ENCODE results near the gene MICAL3. TPM values are rescaled to one million over a fixed set of nuclear protein-coding genes. Genes with fewer than 3 reads are reported as not detected.

Gene MICAL3
- total and polyA plus RNA-seq, 2 experiments from 2014 or later, result 6.1 to 25.1 TPM

GRCh38 chr22:17913801-17914347, 110.5 kb downstream of the MICAL3 start:
- no peaks in the 10 kb centered on the region for H3K9me2 ChIP-seq (ENCODE audit: insufficient read depth)
- H4K20me1 ChIP-seq (ENCODE audit: insufficient read depth), result peaks cover 2% of the 10 kb centered on the region; the same call in 1 of the 2 replicates
- DNase-seq, result peak; percentile 31
- no peak overlapping the region for H3K9ac ChIP-seq
- H3K36me3 ChIP-seq (ENCODE audit: low read depth), result no peaks in the 10 kb centered on the region
- H3K9me3 ChIP-seq (ENCODE audit: low read depth), result no peaks in the 10 kb centered on the region
- H3K27ac ChIP-seq, result no peak overlapping the region
- peaks cover 91% of the 10 kb centered on the region for H3K79me2 ChIP-seq (ENCODE audit: insufficient read depth)
- WGBS, 2 experiments (ENCODE audit: low coverage in 1 of 2, low lambda C conversion rate in 2 of 2, missing lambda C conversion rate in 2 of 2), result 78% methylated on average over 8 of the region's 8 CpGs
- peaks cover 41% of the 10 kb centered on the region for H3K4me1 ChIP-seq (ENCODE audit: insufficient read depth)
- no peak overlapping the region for H3K4me2 ChIP-seq (ENCODE audit: unreplicated experiment)
- H3K4me3 ChIP-seq, result no peak overlapping the region
- H3F3A ChIP-seq (ENCODE audit: insufficient read depth), result peaks cover 28% of the 10 kb centered on the region
- H2AFZ ChIP-seq, result no peak overlapping the region
- no peaks in the 10 kb centered on the region for H3K27me3 ChIP-seq (replicated peaks; ENCODE audit: insufficient read depth)
- in situ Hi-C loops (cut with MboI), result no loop called here
- TF ChIP-seq EZH2phosphoT487 (IDR thresholded peaks at IDR 0.05; ENCODE audit: insufficient read depth, low read depth), result no peak
- no peak for TF ChIP-seq EZH2 (IDR thresholded peaks at IDR 0.05; ENCODE audit: insufficient read depth, poor library complexity, severe bottlenecking)

DNA sequence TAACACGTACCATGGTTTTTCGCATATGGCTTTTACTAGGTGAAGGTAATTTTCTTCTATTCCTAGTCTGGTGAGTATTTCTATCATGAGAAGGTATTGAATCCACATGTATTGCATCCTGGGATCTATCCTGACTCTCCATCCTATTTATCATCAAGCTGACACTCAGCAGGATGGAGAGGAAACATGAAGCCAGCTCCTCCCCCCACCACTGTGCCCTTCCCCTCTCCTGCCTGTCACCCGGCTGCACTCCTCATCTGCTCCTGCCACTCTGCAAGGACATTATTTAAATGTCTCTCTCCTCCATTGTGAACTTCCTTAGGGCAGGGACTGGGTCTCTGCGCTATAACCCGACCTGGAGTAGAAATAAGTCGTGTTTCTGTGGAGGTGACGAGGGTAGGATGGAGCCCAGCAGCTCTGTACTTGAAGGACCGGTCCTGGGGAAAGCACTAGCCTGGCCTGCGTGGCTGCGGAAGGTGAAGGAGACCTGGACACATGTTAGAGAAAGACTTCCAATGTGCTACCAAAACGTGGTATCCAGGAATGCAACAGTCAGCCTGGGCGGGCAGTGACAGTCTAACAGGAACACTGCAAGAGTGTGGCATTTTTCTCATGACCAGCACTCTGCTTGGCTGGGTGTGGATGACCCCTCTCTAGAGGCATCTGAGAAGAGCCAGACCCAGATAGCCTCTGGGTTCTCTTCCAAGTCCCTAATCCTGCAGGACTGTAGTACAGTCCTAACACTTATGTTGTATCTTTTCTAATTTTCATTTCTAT, 111.2 kb downstream of the MICAL3 start:
- Histone ChIP-seq H3K9ac (no peak overlapping the region), H3K27me3 (replicated peaks; ENCODE audit: insufficient read depth) (no peaks in the 10 kb centered on the region), H2AFZ (no peak overlapping the region), H3K9me3 (ENCODE audit: low read depth) (no peaks in the 10 kb centered on the region), H3K79me2 (ENCODE audit: insufficient read depth) (peaks cover 91% of the 10 kb centered on the region), H3K4me1 (ENCODE audit: insufficient read depth) (peaks cover 35% of the 10 kb centered on the region), H3K27ac (no peak overlapping the region), H3K9me2 (ENCODE audit: insufficient read depth) (no peaks in the 10 kb centered on the region), H4K20me1 (ENCODE audit: insufficient read depth) (peaks cover 2% of the 10 kb centered on the region; the same call in 1 of the 2 replicates), H3K4me2 (ENCODE audit: unreplicated experiment) (no peak overlapping the region), H3F3A (ENCODE audit: insufficient read depth) (peaks cover 33% of the 10 kb centered on the region), H3K4me3 (no peak overlapping the region), H3K36me3 (ENCODE audit: low read depth) (no peaks in the 10 kb centered on the region)
- in situ Hi-C loops (cut with MboI), result no loop called here
- WGBS, 2 experiments (ENCODE audit: low coverage in 1 of 2, low lambda C conversion rate in 2 of 2, missing lambda C conversion rate in 2 of 2), result 92 to 93% methylated on average over 12 of the region's 12 CpGs
- peak; percentile 28 for DNase-seq
- TF ChIP-seq EZH2phosphoT487 (IDR thresholded peaks at IDR 0.05; ENCODE audit: insufficient read depth, low read depth), result no peak
- no peak for TF ChIP-seq EZH2 (IDR thresholded peaks at IDR 0.05; ENCODE audit: insufficient read depth, poor library complexity, severe bottlenecking)

GRCh38 chr22:17911887-17912286, 112.5 kb downstream of the MICAL3 start:
- Histone ChIP-seq H3K27ac (peak overlapping the region; percentile 98), H3K4me1 (ENCODE audit: insufficient read depth) (peaks cover 35% of the 10 kb centered on the region), H3K9me3 (ENCODE audit: low read depth) (no peaks in the 10 kb centered on the region), H3K79me2 (ENCODE audit: insufficient read depth) (peaks cover 91% of the 10 kb centered on the region), H4K20me1 (ENCODE audit: insufficient read depth) (0 out of 2 replicates have a peak, but pooled peaks cover 2% of the 10 kb centered on the region), H3K4me3 (no peak overlapping the region), H3K9me2 (ENCODE audit: insufficient read depth) (no peaks in the 10 kb centered on the region), H3K4me2 (ENCODE audit: unreplicated experiment) (peak overlapping the region; percentile 81), H3F3A (ENCODE audit: insufficient read depth) (peaks cover 33% of the 10 kb centered on the region), H2AFZ (no peak overlapping the region), H3K9ac (no peak overlapping the region), H3K36me3 (ENCODE audit: low read depth) (no peaks in the 10 kb centered on the region), H3K27me3 (replicated peaks; ENCODE audit: insufficient read depth) (no peaks in the 10 kb centered on the region)
- WGBS, 2 experiments (ENCODE audit: low coverage in 1 of 2, low lambda C conversion rate in 2 of 2, missing lambda C conversion rate in 2 of 2), result 89 to 93% methylated on average over 4 of the region's 4 CpGs
- no peak for TF ChIP-seq EZH2 (IDR thresholded peaks at IDR 0.05; ENCODE audit: insufficient read depth, poor library complexity, severe bottlenecking)
- TF ChIP-seq EZH2phosphoT487 (IDR thresholded peaks at IDR 0.05; ENCODE audit: insufficient read depth, low read depth), result no peak
- DNase-seq, result no peak
- in situ Hi-C loops (cut with MboI), result no loop called here

- in situ Hi-C loops (cut with MboI), result no loop called here
- Histone ChIP-seq H3K9ac (peak overlapping the region; percentile 80), H3F3A (ENCODE audit: insufficient read depth) (peaks cover 33% of the 10 kb centered on the region), H3K4me3 (peak overlapping the region; percentile 52), H3K27ac (peak overlapping the region; percentile 98), H3K36me3 (ENCODE audit: low read depth) (no peaks in the 10 kb centered on the region), H3K27me3 (replicated peaks; ENCODE audit: insufficient read depth) (no peaks in the 10 kb centered on the region), H3K79me2 (ENCODE audit: insufficient read depth) (peaks cover 91% of the 10 kb centered on the region), H3K4me1 (ENCODE audit: insufficient read depth) (peaks cover 35% of the 10 kb centered on the region), H4K20me1 (ENCODE audit: insufficient read depth) (no peaks in the 10 kb centered on the region), H3K4me2 (ENCODE audit: unreplicated experiment) (peak overlapping the region; percentile 81), H3K9me2 (ENCODE audit: insufficient read depth) (no peaks in the 10 kb centered on the region), H2AFZ (no peak overlapping the region), H3K9me3 (ENCODE audit: low read depth) (no peaks in the 10 kb centered on the region)
- WGBS, 2 experiments (ENCODE audit: low coverage in 1 of 2, low lambda C conversion rate in 2 of 2, missing lambda C conversion rate in 2 of 2), result 79 to 80% methylated on average over 6 of the region's 6 CpGs
- DNase-seq, result no peak
- no peak for TF ChIP-seq EZH2phosphoT487 (IDR thresholded peaks at IDR 0.05; ENCODE audit: insufficient read depth, low read depth)
- TF ChIP-seq EZH2 (IDR thresholded peaks at IDR 0.05; ENCODE audit: insufficient read depth, poor library complexity, severe bottlenecking), result no peak
Measured at GRCh38 chr22:17911312-17911705, 113.1 kb downstream of the MICAL3 start.

Measured in GM23248 (cell line).